HepG2 (cell line): ENCODE results near the gene GPR89A. TPM values are rescaled to one million over a fixed set of nuclear protein-coding genes. Genes with fewer than 3 reads are reported as not detected.

ENCODE experiments used
- GLMP ChIP-seq: sonication (generic); formaldehyde crosslinking; IDR thresholded peaks from 2 replicates; pipeline ENCODE4 v1.9.0; 2021; ENCODE audit warnings: missing genetic modification reagents, mild to moderate bottlenecking, borderline replicate concordance
- HNRNPK ChIP-seq: fragments of 200-400 bp; formaldehyde crosslinking; IDR thresholded peaks from 2 replicates; pipeline ENCODE4 v1.6.1; 2018; ENCODE audit warnings: low read length, low read depth, moderate library complexity, mild to moderate bottlenecking; ENCODE audit not compliant: poor library complexity, severe bottlenecking
- JARID2 ChIP-seq: sonication (generic); formaldehyde crosslinking; IDR thresholded peaks from 2 replicates; pipeline ENCODE4 v1.8.1; 2023; ENCODE audit warnings: missing genetic modification reagents, inconsistent platforms; ENCODE audit not compliant: insufficient replicate concordance
- NAIF1 ChIP-seq: sonication (generic); formaldehyde crosslinking; IDR thresholded peaks from 2 replicates; pipeline ENCODE4 v1.5.0; 2020; ENCODE audit warnings: mild to moderate bottlenecking, missing genetic modification reagents, borderline replicate concordance
- NR2F6 ChIP-seq, 2 experiments: IDR thresholded peaks; 2 replicates each; pipeline ENCODE4 v1.6.1; 2016; ENCODE audit warnings: antibody characterized with exemption in 1 of 2, mild to moderate bottlenecking in 1 of 2
- PAWR ChIP-seq: sonication (generic); formaldehyde crosslinking; IDR thresholded peaks from 2 replicates; pipeline ENCODE4 v1.4.0; 2020; ENCODE audit warnings: missing genetic modification reagents, mild to moderate bottlenecking, borderline replicate concordance
- PHF8 ChIP-seq: sonication (generic); formaldehyde crosslinking; IDR thresholded peaks from 2 replicates; pipeline ENCODE4 v1.5.0; 2020; ENCODE audit warnings: missing genetic modification reagents
- PLSCR1 ChIP-seq: sonication (generic); formaldehyde crosslinking; IDR thresholded peaks from 2 replicates; pipeline ENCODE4 v1.5.0; 2020; ENCODE audit warnings: missing genetic modification reagents, mild to moderate bottlenecking, borderline replicate concordance
- TEAD2 ChIP-seq: sonication (generic); formaldehyde crosslinking; IDR thresholded peaks from 2 replicates; pipeline ENCODE4 v1.9.0; 2021; ENCODE audit warnings: missing genetic modification reagents
- TFAP4 ChIP-seq: sonication (generic); IDR thresholded peaks from 2 replicates; pipeline ENCODE4 v1.6.1; 2016; ENCODE audit warnings: low read depth, borderline replicate concordance
- THRA ChIP-seq: sonication (generic); formaldehyde crosslinking; IDR thresholded peaks from 2 replicates; pipeline ENCODE4 v1.4.0; 2020; ENCODE audit warnings: missing genetic modification reagents, borderline replicate concordance
- ZBTB4 ChIP-seq: sonication (generic); formaldehyde crosslinking; IDR thresholded peaks from 2 replicates; pipeline ENCODE4 v1.4.0; 2020; ENCODE audit warnings: missing genetic modification reagents, mild to moderate bottlenecking, borderline replicate concordance
- ZFP41 ChIP-seq: sonication (generic); formaldehyde crosslinking; IDR thresholded peaks from 2 replicates; pipeline ENCODE4 v1.4.0; 2020; ENCODE audit warnings: mild to moderate bottlenecking, missing genetic modification reagents, borderline replicate concordance
- ZKSCAN5 ChIP-seq: sonication (generic); formaldehyde crosslinking; IDR thresholded peaks from 2 replicates; pipeline ENCODE4 v1.5.1; 2020; ENCODE audit warnings: mild to moderate bottlenecking, missing genetic modification reagents
- ZNF350 ChIP-seq: sonication (generic); formaldehyde crosslinking; IDR thresholded peaks from 2 replicates; pipeline ENCODE4 v1.4.0; 2020; ENCODE audit warnings: mild to moderate bottlenecking, low read depth, missing genetic modification reagents, borderline replicate concordance
- ZNF572 ChIP-seq: sonication (generic); formaldehyde crosslinking; IDR thresholded peaks from 2 replicates; pipeline ENCODE4 v1.5.1; 2020; ENCODE audit warnings: mild to moderate bottlenecking, missing genetic modification reagents
- ZNF740 ChIP-seq: sonication (generic); formaldehyde crosslinking; IDR thresholded peaks from 2 replicates; pipeline ENCODE4 v1.4.0; 2020; ENCODE audit warnings: missing genetic modification reagents
- ZNF891 ChIP-seq: sonication (generic); formaldehyde crosslinking; IDR thresholded peaks from 2 replicates; pipeline ENCODE4 v1.5.0; 2020; ENCODE audit warnings: mild to moderate bottlenecking, missing genetic modification reagents
- polyA plus RNA-seq, 8 experiments: library from polyadenylated mRNA; depleted of rRNA in 3 of 8; stranded (reverse) in 7 of 8; unstranded in 1 of 8; fragments of >200 nt; fragmentation: Illumina TruSeq in 4 of 8; extraction: Trizol in 4 of 8; gene quantifications; 2 replicates each; pipeline versions ENCODE4 v1.2.1 to v1.2.3, GENCODE V29; 2011 to 2016; ENCODE audit warnings: low read depth in 4 of 8, missing spikeins in 1 of 8, mixed read lengths in 1 of 8; ENCODE audit not compliant: insufficient read depth in 1 of 8
- total RNA-seq, 5 experiments: library from RNA; depleted of rRNA; stranded (reverse); fragments of >200 nt; fragmentation: Illumina TruSeq; extraction: Trizol; gene quantifications; 2 replicates each; pipeline ENCODE4 v1.2.3, GENCODE V29; 2016; ENCODE audit warnings: low read depth in 1 of 5

GPR89A gene
- total and polyA plus RNA-seq, 2 of the 13 experiments (the other 11 are each of a cell fraction or from before 2014, with no cell fraction given) = 23.4 to 32.6 TPM

GRCh38 chr1:145714524-145715111 lies 106.8 kb downstream of the GPR89A start (continued):
- TF ChIP-seq NAIF1 (CRISPR knock-in tag) = 0 out of 2 replicates have a peak, but pooled peaks have one; percentile 39
- TF ChIP-seq NR2F6 (IDR thresholded peaks at IDR 0.05) = peak; percentile 60; the same call in 1 of the 2 replicates
- peak; percentile 76 for TF ChIP-seq NR2F6 (CRISPR knock-in tag; IDR thresholded peaks at IDR 0.05)
- no peak for TF ChIP-seq TEAD2
- peak; percentile 55; the same call in 1 of the 2 replicates for TF ChIP-seq PHF8 (CRISPR knock-in tag)
- no peak for TF ChIP-seq ZNF740 (CRISPR knock-in tag)
- TF ChIP-seq ZNF572 (CRISPR knock-in tag) = 0 out of 2 replicates have a peak, but pooled peaks have one; percentile 52
- no peak for TF ChIP-seq ZNF350 (CRISPR knock-in tag)
- TF ChIP-seq JARID2 (CRISPR knock-in tag) = no peak
- TF ChIP-seq ZFP41 (CRISPR knock-in tag) = no peak
- no peak for TF ChIP-seq TFAP4
- TF ChIP-seq ZKSCAN5 (CRISPR knock-in tag) = no peak
- TF ChIP-seq HNRNPK = no peak
- no peak for TF ChIP-seq PAWR (CRISPR knock-in tag)
- TF ChIP-seq GLMP (CRISPR knock-in tag) = no peak
- no peak for TF ChIP-seq ZNF891 (CRISPR knock-in tag)
- no peak for TF ChIP-seq PLSCR1 (CRISPR knock-in tag)
- TF ChIP-seq ZBTB4 (CRISPR knock-in tag) = peak; percentile 45; the same call in 1 of the 2 replicates
- TF ChIP-seq THRA = peak; percentile 62
